GM21381 (cell line): ENCODE measurements around the gene TNFRSF13B.
"Not testable (repeated sequence)": the region's sequence is repeated elsewhere in the genome, so short reads cannot be mapped to it uniquely, and the experiment has no call there.

Experiments
- ATAC-seq: cut with Tn5 transposase; IDR thresholded peaks from one replicate; pipeline ENCODE4 v1.9.1; 2021; ENCODE audit warnings: mild to moderate bottlenecking, moderate library complexity; ENCODE audit not compliant: unreplicated experiment

Gene TNFRSF13B

DNA sequence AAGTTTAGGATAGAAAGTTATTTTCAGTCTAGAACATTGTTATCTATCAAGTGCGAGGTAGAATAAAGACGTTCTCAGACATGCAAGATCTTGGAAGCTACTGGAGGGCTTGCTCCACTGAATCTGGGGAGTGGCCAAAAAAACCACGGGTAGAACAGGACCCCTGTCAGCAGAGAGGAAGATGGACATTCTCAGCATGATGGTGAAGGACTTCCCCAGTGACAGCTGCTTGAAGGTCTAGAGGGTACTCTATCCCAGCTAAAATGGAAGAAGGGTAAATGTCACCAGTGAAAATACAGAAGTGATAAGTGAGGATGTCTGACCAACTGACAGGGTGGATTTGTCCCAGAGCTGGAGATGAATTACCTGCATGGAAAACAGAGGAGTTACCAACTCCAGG, 10.1 kb downstream of the TNFRSF13B start:
- no peak for ATAC-seq

DNA sequence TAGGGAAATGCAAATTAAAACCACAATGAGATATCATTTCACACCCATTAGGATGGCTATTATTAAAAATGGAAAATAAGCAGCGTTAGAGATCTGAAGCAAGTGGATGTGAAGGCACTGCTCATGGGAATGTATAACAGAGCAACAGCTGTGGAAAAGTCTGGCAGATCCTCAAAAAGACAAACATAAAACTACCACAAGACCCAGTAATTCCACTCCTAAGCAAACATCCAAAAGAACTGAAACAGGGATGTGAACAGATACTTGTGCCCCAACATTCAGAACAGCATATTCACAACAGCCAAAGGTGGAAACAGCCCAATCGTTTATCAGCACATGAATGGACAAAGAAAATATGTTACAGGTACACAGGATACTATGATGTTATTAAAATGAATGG, 10.9 kb downstream of the TNFRSF13B start:
- not testable (repeated sequence) for ATAC-seq

DNA sequence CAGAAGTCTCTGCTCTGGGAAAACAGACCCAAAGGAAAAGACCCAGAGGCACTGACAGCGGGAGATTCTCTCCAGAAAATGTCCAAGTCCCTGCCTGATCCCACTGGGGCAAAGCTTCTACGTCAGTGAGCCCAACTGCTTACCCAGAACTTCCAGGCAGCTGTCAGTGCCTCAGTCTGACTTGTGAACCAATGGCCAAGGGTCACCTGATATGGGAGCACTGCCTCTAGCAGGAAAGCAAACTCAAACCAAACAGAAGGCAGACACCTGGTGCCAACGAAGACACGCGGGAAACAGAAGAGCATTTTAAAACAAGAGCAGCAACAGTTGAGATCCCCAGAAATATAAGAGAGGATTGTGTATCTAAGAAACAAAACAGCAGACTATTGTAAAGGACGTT, 16.9 kb downstream of the TNFRSF13B start:
- ATAC-seq = not testable (repeated sequence)

DNA sequence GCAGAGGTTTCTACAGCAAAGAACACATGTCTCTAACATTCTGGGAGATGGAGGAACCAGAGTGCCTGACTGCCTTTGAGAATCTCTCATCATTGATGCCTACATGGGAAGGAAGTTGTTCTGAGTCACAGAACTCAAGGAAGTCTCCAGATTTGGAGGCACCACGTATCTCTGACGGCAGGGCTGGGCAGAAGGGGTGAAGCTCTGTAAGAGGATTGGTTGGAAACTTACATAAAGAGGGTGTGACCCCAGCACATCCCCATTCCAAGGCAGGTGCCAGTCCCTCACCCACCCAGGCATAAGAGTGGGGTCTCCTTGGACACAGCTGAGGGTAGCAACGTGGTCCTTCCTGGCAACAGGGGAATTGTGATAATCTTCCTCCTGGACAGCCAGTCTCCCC, 17.4 kb downstream of the TNFRSF13B start:
- no peak for ATAC-seq

DNA sequence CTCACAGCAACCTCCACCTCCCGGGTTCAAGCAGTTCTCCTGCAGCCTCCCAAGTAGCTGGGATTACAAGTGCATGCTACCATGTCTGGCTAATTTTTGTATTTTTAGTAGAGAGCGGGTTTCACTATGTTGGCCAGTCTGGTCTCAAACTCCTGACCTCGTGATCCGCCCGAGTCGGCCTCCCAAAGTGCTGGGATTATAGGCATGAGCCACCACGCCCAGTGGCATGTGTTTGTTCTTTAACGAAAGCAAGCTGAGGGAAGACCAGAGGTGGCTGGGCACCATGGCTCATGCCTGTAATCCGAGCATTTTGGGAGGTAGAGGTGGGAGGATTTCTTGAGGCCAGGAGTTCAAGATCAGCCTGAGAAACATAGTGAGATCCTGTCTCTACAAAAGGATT, 18.1 kb downstream of the TNFRSF13B start:
- ATAC-seq = no peak

DNA sequence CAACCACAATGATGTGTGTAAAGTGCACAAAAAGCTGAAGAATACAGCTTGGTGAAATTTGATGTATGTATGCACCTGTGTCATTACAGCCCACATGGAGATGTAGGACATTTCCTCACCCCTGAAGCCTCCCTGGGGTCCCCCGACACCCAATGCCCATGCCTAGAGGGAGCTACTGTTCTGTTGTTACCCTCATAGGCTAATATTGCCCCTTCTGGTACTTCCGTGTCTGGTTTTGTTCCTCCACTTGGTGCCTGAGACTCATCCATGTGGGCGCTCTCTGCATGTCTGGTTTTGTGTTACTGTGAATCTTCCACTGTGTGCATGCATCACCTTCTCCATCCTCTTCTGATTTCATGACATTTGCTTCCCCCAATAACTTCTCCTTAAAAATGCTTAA, 18.6 kb downstream of the TNFRSF13B start:
- no peak for ATAC-seq

DNA sequence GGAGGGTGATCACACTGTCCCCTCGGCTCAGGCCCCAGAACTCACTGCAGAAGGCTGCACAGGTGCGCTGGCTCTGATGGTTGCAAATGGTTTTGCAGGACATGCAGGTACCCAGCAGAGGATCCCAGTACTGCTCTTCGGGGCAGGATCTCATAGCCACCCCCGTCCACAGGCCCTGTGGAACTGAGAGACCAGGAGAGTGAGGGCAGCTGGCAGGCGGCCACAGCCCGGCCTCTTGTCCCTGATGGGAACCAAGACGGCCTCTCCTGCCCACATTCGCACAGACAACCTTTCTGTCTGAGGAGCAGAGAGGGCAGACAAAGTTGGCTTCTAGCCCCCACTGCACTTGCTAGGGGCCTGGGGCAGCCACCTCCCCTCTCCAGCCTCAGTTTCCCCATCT, 19.5 kb downstream of the TNFRSF13B start:
- no peak for ATAC-seq

DNA sequence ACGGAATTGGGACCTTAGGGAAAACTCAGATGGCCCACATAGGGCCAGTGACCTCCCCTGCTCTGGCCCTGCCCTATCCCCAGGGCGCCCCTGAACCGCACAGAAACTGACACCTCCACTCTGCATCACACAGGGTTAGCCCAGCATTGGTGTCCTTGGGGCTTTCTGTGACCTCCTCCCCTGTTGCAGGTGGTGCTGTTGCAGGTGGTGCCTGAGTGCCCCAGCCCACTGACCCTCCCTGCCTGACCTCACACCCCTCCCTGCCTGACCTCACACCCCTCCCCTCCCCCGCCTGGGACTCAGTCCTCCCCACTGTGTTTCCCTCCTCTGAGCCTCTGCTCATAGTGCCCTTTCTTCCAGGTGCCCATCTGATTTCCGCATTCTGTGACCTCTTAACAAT, 21.4 kb downstream of the TNFRSF13B start:
- no peak for ATAC-seq

DNA sequence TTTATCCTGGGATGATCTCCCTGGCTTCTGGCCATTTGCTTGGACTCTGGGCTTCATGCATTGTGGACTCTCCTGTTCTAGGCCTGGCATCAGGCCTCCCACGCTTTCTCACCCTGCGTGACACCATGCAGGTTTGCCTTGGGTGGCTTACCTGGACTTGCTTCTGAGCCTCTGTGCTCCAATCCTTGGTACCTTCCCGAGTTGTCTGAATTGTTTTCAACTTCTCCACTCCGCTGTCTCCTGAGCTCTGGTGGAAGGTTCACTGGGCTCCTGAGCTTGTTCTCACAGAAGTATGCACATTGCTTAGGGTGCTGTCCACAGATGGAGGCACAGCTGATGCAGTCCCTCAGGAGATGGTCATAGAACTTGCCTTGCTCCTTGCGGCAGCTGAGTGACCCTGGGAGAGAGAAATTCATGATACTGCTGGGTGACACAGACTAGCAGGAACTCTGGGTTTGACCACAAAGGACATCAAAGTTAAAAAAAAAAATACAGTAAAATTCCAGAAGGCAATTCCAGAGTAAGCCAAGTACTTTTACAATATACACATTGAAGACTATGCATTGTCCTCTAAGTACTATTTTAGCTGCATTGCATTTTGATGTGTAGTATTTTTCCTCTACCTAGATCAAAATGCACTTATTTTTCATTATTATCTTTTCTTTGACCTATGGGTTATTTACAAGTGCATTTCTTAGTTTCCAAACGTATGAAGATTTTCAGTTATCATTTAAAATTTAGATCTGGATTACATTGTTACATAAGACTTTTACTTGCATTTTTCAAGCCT, 23.1 kb downstream of the TNFRSF13B start:
- ATAC-seq = no peak

DNA sequence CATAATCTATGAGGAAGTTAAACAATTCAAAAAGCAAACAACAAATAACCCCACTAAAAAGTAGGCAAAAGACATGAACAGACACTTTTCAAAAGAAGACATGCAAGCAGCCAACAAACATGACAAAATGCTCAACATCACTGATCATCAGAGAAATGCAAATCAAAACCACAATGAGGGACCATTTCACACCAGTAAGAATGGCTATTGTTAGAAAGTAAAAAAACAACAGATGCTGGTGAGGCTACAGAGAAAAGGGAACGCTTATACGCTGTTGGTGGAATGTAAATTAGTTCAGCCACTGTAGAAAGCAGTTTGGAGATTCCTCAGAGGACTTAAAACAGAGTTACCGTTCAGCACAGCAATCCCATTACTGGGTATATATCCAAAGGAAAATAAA, 24.4 kb downstream of the TNFRSF13B start:
- ATAC-seq = no peak

DNA sequence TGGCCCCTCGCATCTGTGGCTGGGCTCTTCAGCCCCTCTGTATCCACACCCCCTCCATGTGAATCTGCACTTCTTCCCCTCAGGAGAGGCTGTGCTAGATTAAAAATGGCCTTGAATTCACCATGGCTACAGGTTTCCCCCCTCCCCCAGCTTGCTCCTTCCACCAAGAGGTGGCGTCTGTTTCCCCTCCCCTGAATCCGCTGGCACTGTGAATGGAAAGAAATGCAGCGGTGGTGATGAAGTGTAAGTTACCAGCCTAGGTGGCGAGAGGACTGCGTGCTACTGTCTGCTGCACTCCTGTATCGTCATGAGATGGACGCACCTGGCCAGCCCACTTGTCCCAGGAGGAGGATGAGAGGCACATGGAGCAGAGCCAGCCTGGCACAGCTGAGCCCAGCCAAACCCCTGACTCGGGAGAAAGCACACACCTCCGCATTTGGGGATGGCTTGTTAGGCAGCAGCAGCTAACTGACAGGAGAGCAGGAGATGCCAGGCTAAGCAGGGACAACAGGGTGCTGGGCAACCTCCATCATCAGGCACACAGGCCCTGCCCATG, 26.2 kb downstream of the TNFRSF13B start:
- no peak for ATAC-seq

DNA sequence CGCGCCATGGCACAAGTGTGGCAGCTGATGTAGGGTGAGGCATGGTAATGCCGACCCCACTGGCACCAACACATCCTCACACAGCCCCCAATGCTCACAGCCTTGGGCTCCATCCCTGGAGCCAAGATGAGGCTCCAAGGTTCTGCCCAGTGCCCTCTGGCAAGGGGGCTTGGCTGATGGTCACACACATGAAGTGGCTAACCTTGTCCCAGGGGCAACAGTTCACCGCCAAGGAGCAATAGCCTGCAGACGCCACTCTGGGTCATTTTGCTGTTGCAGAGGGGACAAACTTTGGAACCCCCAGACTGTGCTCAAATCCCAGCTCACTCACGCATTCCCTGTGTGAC, 26.8 kb downstream of the TNFRSF13B start:
- no peak for ATAC-seq

DNA sequence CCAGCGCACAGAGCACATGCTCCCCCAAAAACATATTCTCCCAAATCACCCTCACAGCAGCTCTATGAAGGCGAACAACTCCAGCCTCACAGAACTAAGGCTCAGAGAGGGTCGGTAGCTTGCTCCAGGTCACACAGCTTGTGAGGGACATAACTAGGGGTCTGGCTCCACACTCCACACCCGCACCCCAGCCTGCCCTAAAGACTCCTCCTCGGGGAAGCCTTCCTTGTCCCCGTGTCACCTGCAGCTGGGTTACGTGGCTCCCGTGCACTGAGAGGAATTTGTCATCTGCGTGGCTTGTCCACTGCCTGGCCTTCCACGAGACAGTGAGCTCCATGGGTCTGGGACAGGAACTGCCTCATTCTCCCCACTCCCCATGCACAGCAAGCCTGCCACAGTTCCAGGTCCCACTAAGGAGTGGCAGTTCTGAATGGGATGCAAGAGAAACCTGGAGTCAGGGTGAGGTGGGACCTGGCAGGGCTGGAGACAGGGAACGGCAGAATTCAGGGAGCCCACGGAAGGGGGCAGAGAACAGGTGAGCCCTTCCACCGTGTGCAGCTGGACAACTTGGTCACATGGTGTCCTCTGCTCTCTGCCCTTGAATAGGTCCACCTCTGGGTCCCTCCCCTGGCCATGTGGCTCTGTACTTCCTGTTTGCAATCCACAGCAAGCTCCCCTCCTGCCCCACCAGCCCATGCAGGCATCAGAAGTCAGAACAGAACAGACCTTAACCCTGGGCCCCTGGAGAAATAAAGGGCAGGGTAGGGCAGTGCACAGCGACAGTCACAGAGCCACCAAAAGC, 27.4 kb downstream of the TNFRSF13B start:
- ATAC-seq = no peak

DNA sequence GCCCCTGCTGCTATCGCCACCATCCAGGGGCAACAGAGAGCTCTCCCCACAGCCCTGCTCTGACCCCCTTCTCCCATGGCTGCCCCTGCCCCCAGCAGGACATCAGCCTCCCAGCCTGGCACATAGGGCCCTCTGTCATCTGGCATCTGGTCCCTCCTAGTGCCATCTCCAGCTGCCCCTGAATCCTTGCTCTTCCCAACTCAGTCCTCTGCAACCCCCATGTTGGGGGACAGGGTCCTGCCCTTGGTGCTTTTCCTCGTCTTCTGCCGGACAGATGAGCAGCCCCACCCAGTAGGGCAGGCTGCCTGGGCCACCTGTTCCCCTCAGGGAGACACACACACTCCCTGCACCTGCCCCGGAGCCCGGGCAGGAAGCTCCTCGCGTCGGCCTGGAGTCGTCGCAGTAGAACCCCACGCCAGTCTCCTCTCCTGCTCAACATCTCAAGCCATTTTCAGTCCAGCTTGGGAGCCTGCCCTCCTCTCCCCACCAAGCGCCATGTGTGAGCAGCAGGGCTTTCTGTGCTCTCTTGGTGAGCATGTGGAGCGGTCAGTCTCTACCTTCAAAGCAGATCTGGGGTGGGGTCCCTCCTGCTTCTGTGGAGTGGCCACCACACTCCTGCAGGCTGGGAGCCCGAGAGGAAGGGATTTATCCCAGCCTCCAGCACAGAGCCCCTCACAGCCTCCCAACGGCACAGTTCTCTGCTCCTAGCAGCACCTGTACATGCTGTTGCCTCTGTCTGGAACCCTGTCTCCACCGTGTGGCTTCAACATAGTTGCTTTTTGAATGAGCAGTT, 28.2 kb downstream of the TNFRSF13B start:
- ATAC-seq = no peak

DNA sequence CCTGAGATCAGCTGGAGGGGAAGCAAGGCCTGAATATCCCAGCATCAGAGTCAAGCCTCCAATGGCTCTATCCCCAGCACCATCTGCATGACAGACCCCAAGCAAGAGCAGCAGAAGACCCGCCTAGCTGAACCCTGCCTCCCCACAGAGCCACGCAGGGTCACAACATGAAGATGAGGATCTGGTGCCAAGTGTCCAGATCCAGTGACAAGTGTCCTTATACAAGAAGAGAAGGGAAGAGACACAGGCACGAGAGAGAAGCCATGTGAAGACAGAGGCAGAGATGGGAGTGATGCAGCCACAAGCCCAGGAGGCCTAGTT, 28.9 kb downstream of the TNFRSF13B start:
- no peak for ATAC-seq

DNA sequence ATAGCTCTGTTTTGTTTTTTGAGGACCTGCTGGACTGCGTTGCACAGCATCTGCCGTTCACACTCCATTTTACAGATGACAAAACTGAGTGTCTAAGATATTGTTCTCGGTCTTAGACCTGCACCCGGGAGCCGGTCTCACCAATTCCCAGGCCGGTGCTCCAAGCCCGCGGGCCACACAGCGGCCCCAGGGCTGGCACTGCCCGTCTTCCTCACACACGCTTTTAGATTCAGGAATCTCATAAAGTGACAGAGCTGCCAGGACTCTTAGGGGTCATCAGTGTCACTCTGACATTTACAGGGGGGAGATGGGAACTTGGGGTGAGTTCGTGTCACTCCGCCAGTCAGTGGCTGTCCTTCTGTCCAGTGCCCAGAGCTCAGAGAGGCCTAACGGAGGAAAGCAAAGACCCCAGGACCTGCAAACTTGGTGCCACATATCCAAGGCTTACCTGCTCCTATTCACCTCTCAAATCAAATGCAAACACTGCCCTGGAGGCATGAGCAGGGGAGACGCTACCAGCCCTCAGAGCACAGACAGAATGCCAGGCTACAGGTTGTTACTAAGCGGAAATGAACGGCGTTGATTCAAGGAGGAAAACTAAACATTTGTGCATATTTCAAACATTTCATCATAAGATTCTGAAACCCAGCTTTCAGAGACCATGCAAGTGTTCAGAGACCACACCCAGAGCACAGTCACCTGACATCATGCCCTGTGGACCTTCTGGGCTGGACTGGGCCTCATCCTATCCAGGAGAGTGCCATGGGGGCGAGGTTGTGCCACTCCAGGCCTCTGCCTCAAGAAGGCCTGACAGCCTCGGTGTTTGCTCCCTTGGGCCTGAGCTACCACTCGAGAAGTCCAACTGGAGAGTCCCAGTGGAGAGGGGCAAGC, 29.5 kb downstream of the TNFRSF13B start:
- no peak for ATAC-seq

DNA sequence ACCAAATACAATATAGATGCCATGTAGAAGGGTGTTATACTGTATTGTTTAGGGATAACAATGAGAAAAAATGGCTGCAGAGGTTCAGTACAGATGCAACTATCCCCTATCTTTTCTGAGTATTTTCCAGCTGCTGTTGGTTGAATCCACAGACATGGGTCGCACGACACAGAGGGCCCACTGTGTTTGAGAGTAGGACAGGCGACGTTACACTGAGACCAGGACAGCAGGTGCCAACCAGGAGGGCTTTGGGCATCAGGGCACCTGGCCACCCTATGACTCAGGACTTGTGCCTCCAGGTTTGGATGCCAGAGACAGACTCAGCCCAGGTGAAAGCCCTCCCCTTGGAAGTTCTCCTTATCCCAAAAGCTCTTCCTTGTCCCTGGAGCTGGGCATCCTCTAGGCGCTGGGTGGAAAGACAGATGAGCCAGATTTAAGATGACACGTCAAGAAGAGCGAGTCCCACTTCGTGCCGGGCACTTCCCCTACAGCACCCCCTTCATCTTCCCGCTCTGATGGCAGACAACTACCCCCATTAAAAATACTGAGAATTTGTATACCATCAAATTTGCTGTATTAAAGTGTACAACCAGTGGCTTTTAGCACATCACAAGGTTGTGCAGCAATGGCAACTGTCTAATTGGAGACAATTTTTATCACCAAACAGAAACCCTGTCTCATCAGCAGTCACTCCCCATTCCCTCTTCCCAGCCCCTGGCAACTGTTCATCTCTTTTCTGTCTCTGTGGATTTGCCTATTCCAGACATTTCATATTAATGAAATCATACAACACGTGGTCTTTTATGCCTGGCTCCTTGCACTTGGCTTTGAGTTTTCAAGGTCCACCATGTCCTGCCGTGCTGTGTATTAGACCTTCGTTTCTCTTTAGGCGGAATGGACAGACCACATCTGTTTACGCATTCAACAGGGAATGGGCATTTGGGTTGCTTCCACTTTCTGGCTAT, 30.6 kb downstream of the TNFRSF13B start:
- no peak for ATAC-seq

DNA sequence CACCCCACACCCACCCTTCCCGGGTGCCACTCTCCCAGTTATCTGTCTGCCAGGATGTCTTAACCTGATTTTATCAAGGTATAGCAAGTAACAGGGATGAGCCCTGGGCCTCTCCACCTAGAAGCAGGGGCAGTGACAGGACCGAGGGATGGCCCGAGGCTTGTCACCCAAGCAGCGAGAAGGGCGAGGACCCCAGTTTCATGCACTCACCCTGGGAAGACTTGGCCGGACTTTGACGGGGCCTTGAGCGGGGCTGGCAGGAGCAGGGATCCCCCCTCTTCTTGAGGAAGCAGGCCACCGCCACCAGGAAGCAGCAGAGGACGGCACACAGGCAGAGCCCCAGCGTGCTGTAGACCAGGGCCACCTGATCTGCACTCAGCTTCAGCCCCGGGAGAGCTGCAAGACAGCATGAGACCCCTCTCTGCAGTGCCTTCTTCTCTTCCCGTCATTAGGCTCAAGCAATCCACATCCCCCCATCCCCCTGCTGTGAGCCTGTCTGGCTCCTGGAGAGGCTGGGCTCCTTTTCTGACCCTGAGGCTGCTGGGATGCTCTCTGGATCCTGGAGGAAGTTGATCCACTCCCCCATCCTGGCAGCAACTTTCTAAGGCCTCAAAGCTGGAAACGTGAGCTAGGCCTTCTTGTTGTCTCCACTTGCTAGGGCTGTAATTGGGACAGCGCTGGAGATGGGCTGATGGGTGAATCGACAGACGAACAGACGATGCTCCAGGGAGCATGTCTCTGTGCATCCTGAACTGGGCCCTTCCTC, 31.6 kb downstream of the TNFRSF13B start:
- ATAC-seq = no peak
